NCI-H146 treated with DMSO at 0.1 percent for 48 hours (cell line): ENCODE measurements around the gene PATE4.
"Not testable (repeated sequence)": the region's sequence is repeated elsewhere in the genome, so short reads cannot be mapped to it uniquely, and the experiment has no call there.

Source experiments
- DNase-seq: peaks from one replicate; lab custom pipeline; 2025; ENCODE audit not compliant: unreplicated experiment; lab: John Stamatoyannopoulos, UW

PATE4 gene

DNA sequence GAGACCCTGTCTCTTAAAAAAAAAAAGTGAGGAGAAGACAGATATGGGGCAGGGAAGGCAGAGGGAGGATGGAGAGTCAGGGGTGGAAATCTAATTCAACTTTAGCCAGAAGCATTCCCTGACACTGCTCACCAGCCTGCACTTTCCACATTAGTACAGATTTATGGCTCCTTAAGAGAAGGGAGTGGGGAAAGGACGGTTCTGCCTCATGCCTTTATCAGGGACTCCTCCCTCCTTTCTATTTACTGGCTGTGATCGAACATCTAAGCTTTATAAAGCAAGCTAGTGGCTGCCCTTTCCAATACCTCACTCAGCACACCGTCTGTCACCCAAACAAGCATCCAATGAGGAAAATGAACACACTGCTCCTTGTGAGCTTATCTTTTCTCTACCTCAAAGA, at the start of gene PATE4:
Gene PATE4 (plus strand): TSS at position 301 of the 400 bp plus-strand sequence. CDS start 44 bp downstream, at position 345.
- DNase-seq: no peak

GRCh38 chr11:125784678-125785077, 48.4 kb upstream of the PATE4 start:
- no peak for DNase-seq

DNA sequence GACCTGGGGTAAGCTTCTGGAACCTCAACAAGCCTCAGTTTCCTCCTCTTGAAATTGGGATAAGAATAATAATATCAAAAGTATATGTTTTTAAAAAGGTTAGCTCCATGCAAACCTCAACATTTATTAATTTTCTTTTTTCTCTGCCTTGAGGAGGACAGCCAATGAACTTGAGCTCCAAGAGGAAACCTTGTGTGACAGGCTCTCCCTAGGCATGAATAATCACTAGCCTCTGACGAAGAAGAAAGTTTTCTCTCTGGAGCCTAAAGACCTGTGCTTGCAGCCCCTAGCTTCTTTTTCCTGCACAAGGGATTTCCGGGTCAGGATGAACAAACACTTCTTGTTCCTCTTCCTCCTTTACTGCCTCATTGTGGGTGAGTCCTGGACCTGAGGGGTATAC, 45.3 kb upstream of the PATE4 start, which contains the start of gene PATE3:
Gene PATE3 (plus strand): TSS at position 301 of the 400 bp plus-strand sequence. CDS start 25 bp downstream, at position 326.
- DNase-seq: no peak

- DNase-seq: no peak
Measured at GRCh38 chr11:125790825-125791224, 42.3 kb upstream of the PATE4 start.

DNA sequence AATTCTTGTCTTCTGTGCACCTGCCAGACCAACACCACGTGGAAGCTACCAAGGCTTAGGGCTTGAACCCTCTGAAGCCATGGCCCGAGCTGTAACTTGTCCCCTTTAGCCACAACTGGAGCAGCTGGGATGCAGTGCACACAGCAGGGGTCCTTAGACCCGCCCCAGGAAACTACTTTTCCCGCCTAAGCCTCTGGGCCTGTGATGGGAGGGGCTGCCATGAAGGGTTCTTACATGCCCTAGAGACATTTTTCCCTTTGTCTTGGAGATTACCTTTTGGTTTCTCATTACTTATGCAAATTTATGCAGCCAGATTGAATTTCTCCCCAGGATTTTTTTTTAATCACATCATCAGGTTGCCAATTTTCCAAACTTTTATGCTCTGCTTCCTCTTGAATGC, 35.5 kb upstream of the PATE4 start:
- no peak for DNase-seq

GRCh38 chr11:125799808-125800207, 33.3 kb upstream of the PATE4 start:
- no peak for DNase-seq

- no peak for DNase-seq
Measured at GRCh38 chr11:125802387-125802786, 30.7 kb upstream of the PATE4 start.

DNA sequence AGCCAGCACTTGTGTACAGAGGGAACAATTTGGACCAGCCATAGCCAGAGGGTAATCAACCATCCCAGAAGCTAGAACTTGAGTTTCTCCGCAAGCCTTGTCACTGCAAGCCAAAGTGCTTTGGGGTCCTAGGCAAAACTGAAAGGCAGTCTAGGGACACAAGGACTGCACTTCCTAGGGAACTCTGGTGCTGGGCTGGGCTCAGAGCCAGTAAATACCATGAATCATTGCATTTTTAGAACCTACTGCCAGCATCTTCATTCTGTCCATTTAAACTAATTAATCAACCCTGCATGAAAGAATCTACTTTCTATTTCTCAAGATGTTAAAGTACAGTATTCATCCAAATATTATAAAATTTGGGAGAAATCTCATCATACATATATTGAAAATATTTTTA, 25.2 kb upstream of the PATE4 start:
- no peak for DNase-seq

DNA sequence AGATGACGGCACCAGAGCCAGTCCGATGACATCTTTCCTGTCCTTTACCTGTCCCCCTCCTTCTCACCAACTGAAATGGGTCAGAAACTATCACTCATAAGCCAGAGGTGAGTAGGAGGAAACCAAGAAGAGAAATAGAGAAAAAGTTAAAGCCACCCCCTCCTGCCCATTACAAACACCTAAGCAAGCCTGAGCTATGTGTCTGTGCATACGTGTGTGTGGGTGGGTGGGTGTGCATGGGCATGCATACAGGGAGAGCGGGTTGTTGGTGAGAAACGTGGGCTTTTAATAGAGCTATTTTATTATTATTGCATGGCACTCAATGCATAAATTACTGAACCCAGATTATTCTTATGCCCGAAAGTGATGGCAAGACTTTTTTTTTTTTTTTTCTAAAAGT, 2.6 kb downstream of the PATE4 start:
- DNase-seq: no peak

DNA sequence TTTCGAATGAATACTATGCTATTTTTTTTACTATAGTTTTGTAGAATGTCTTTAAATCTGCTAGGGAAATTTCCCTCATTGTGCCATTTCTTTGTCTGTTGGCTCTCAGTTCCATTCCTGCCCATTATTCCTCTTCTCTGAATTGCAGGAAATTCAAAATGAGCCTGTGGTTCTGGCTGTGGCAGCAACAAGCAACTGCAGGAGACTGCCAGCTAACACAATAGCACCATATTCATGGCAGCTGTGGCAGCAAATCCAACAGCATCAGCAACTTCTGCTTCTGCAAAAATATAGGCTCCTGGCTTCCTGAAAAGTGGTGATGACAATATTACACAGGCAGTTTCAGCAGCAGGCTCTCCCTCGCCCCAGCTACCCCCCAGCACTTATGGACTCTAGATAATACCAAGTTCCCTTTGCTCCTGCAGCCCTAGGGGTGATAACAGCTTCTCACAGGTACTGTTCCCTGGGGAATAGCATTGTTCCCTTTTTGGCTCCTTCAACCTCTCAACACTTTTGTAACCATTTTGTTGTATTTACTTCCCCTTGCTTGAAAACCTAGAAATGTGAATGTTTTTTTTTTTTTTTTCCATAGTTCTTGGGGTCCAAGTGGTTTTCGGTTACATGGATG, 9.3 kb downstream of the PATE4 start:
- DNase-seq: no peak

DNA sequence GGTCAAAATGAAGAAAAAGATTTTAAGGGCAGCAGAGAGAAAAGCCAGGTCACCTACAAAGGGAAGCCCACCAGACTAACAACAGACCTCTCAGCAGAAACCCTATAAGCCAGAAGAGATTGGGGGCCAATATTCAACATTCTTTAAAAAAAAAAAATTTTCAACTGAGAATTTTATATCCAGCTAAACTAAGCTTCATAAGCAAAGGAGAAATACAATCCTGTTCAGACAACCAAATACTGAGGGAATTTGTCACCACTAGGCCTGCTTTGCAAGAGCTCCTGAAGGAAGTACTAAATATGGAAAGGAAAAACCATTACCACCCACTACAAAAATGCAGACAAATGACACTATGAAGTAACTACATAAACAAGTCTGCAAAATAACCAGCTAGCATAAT, 13.1 kb downstream of the PATE4 start:
- DNase-seq: no peak

- DNase-seq: not testable (repeated sequence)
Measured at GRCh38 chr11:125857670-125858069, 24.6 kb downstream of the PATE4 start.

GRCh38 chr11:125862786-125863185, 29.7 kb downstream of the PATE4 start:
- not testable (repeated sequence) for DNase-seq

GRCh38 chr11:125865354-125865753, 32.2 kb downstream of the PATE4 start:
- not testable (repeated sequence) for DNase-seq

- DNase-seq: no peak
Measured at GRCh38 chr11:125869521-125869920, 36.4 kb downstream of the PATE4 start.

DNA sequence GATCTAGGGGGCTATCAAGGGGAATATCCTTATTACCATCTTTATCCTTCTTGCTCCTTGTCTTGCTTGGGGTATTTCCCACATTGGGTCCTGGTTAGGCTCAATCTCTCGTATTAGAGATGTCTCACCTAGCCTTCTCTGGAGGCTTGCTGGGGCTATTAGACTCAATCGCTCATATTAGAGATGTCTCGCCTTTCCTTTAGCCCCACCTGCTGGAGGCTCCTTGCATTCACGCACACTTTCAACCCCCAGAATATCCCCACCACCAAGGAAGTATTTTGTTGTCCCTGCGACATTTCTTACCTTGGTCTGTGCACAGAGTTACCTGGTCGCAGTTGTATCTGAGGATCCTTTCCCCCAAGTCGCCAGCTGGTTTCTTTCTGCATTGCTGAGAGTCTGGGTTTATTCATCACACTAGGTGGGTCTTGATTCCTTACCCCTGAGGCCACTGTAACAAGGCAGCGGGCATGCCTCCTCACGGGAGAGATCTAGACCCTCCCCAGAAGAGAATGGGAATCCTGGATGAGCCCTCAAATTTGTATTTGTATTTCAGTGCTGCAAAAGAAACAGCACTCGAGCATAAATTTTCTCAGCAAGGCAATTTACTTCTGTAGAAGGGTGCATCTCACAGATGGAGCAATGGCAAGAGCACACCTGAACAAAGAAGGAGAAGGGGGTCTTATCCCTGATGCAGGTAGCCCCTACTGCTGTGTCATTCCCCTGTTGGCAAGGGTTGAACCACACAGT, 38.4 kb downstream of the PATE4 start:
- DNase-seq: no peak

DNA sequence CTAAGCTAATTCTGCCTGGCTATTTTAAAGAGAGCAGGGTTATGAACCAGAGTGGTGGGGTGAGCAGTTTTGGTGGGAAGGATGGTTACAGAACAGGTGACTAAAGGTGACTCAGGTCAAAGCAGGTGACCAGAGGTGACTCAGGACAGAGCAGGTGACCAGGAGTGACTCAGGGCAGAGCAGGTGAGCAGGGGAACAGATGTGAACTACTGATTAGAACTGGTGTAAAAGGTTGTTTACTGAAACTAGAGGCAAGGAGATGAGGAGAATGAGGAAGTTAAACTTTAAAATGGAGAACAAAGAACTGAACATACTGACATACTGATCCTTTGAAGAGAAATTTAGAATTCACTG, 39.0 kb downstream of the PATE4 start:
- no peak for DNase-seq

DNA sequence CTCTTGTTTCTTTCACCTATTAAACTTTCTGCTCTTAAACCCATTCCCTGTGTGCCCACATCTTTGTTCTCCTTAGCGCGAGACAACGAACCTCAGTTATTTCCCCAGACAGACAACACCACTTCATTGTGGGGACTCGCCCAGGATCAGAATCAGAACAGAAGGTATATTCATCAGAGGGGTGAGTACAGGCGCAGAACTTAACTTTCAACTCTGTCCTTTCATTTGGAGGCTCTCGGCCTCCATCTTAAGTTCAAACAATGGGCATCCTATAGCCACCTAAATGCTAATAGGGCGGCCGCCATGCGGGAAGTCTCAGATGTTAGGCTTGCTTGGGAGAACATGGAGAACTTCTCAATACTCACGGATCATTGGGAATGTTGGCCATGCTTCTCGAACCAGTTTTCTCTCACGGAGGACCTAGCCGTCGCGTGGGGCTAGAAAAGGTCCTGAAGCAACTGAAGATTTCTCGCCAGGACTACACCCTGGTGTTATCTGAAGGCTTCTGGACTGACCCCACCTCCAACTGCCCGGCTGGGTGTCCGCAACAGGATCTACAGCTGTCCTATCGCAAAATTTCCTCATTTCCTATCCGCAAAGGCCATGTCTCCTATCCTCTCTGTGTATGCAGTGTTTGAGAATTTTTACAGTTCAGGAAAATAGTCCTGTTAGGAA, 40.9 kb downstream of the PATE4 start:
- DNase-seq: peak; percentile 38

DNA sequence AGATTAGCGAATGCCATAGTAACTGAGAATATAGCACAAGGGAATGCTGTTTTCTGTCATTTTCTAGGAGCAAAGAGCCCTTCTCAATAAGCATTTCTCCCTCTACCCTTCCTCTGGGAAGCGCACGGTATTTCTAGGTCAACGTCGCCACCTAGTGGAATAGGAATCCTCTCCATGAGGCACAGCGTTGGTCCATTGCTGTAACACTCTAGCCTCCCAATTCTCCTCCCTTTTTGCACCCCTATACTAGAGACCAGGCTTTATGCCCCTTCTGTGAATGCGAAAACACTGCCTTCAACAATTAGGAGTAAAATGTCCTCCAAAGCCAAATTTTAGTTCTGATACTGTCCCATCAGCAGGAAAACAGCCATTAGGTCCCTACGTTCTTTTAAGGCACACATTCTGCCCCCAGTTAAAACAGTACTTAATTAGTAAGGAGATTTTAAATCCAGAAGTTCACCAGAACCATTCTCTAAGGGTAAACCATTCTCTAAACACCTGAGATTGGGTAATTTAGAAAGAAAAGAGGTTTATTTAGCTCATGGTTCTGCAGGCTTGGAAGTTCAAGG, 41.5 kb downstream of the PATE4 start:
- DNase-seq: peak; percentile 85

DNA sequence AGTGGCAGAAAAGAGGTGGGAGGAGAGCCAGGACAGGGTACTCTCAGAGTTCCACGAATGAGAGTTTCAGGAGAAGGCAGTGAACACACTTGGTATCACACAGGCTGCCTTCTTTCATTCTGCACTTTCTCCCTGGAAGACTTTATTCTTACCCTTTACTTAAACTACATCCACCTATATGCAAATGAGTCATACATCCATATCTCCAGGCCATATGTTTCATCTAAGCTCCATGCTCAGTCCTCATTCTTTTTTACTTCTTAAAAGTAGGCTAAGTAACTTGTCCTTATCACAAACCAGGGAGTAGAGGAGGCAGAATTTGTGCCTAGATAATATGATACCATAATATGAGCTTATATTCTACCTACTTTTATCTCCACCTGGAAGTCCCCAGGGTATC, 48.2 kb downstream of the PATE4 start:
- DNase-seq: no peak

- no peak for DNase-seq
Measured at GRCh38 chr11:125883375-125883774, 50.3 kb downstream of the PATE4 start.

DNA sequence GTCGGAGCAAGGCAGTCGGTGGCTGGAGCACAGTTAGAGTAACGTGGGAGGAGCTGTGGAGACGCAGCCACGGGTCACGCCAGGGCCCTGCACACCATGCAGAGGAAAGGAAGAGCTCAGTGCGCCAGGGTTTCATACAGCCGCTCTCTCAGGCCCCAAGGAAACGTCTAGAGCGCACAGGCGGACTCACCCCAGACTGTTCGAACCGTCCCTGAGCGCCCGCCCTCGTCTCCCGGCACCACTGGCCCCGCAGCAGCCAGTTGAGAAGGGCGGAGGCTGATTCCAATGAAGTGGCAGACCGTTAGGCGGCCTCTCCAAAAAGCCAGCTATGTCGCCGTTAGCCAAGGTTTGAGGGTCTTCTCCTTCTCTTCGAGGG, 53.9 kb downstream of the PATE4 start:
- DNase-seq: peak; percentile 36
